ENCODE data around the gene MIEF2.

DNA sequence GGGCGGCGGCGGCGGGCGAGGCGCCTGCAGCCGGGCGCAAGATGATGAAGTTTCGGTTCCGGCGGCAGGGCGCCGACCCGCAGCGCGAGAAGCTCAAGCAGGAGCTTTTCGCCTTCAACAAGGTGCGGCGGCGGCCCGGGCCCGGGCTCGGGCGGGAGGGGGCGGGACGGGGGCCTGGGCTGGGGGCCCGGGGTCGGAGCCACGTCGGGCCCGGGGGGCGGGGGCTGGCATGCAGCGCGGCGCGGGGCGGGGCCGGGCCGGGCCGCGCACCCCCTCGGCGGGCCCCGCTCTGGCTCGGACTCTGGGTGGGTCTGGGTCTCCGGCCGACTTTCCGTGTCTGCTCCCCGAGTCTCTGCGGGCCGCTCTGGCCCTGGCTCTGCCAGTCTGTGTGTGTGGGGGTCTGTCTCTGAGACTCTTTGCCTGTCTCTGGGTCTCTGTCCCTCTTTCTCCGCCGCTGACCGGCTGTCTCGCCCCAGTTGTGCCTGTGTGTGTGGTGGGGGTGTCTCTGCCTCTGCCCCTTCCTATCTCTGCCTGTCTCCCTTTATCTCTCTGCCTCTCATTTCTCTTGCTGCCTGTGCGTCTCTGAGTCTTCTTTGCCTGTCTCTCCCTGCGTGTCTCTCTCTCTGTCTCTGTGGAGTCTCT is 34.7 kb upstream of the MIEF2 start:
- TF ChIP-seq, protein P1, sequence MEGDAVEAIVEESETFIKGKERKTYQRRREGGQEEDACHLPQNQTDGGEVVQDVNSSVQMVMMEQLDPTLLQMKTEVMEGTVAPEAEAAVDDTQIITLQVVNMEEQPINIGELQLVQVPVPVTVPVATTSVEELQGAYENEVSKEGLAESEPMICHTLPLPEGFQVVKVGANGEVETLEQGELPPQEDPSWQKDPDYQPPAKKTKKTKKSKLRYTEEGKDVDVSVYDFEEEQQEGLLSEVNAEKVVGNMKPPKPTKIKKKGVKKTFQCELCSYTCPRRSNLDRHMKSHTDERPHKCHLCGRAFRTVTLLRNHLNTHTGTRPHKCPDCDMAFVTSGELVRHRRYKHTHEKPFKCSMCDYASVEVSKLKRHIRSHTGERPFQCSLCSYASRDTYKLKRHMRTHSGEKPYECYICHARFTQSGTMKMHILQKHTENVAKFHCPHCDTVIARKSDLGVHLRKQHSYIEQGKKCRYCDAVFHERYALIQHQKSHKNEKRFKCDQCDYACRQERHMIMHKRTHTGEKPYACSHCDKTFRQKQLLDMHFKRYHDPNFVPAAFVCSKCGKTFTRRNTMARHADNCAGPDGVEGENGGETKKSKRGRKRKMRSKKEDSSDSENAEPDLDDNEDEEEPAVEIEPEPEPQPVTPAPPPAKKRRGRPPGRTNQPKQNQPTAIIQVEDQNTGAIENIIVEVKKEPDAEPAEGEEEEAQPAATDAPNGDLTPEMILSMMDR (IDR thresholded peaks at IDR 0.05; ENCODE audit: insufficient read depth, low read length, poor library complexity, severe bottlenecking), result no peak
- no peak for TF ChIP-seq EZH2phosphoT487 (conservative IDR thresholded peaks at IDR 0.05; ENCODE audit: low read length)
